Breast epithelium (tissue), 4 donors: ENCODE results near the gene SRPX. TPM values are rescaled to one million over a fixed set of nuclear protein-coding genes. Genes with fewer than 3 reads are reported as not detected.

ENCODE experiments used
- DNase-seq, 2 donors: peaks; one replicate each; pipeline ENCODE4 v3.0.0-alpha.2; 2019; ENCODE audit warnings: low spot score in 2 of 2
- H3K27ac ChIP-seq, 2 donors: fragments of 200-600 bp; sonication (generic) in 1 of 2; one replicate each; pipeline ENCODE4 v1.5.1; 2016 to 2019; ENCODE audit warnings: mild to moderate bottlenecking in 1 of 2
- H3K27me3 ChIP-seq, 2 donors: fragments of 200-600 bp; sonication (generic) in 1 of 2; one replicate each; pipeline versions ENCODE4 v1.5.1 to v1.6.0; 2017 to 2019; ENCODE audit warnings: control low read depth in 1 of 2, mild to moderate bottlenecking in 1 of 2
- H3K36me3 ChIP-seq: fragments of 200-600 bp; one replicate; pipeline ENCODE4 v1.5.1; 2019
- H3K4me1 ChIP-seq, 2 donors: fragments of 200-600 bp; sonication (generic); one replicate each; pipeline ENCODE4 v1.5.1; 2016 to 2019; ENCODE audit warnings: control low read depth in 1 of 2
- H3K4me3 ChIP-seq, 3 donors: fragments of 200-600 bp; sonication (generic); 1 replicate in 2 of 3; 2 replicates in 1 of 3; pipeline ENCODE4 v1.5.1; 2016 to 2019; ENCODE audit warnings: mild to moderate bottlenecking in 3 of 3, moderate library complexity in 2 of 3
- H3K9me3 ChIP-seq, 2 donors: fragments of 200-600 bp; sonication (generic) in 1 of 2; one replicate each; pipeline ENCODE4 v1.5.1; 2016 to 2019; ENCODE audit warnings: control low read depth in 1 of 2
- POLR2A ChIP-seq: fragments of 450-650 bp; IDR thresholded peaks from one replicate; pipeline ENCODE4 v1.6.1; 2016; ENCODE audit warnings: antibody characterized with exemption, mild to moderate bottlenecking, moderate library complexity
- POLR2AphosphoS5 ChIP-seq, 3 donors: sonication (generic); formaldehyde crosslinking; IDR thresholded peaks; one replicate each; pipeline ENCODE4 v1.6.1; 2017; ENCODE audit warnings: antibody characterized with exemption in 3 of 3
- intact Hi-C: fragments of 100-400 bp; cut with DNase I; formaldehyde crosslinking; loops from one replicate; pipeline ENCODE4 v1.15.1; 2023; ENCODE audit warnings: low total_unique reads
- total RNA-seq, 3 donors: library from RNA; depleted of rRNA; stranded (reverse); fragments of >200 nt; gene quantifications; one replicate each; pipeline ENCODE4 v1.1.0, GENCODE V29; 2016
- TF ChIP-seq, protein P1 (sequence below), 3 donors: fragments of 450-650 bp; IDR thresholded peaks; one replicate each; pipeline ENCODE4 v1.5.1; 2016 to 2017; ENCODE audit warnings: antibody characterized with exemption in 3 of 3, mild to moderate bottlenecking in 3 of 3, moderate library complexity in 3 of 3

SRPX gene
- total RNA-seq, 3 donors from 2014 or later = 108 to 415 (median 168) TPM

DNA sequence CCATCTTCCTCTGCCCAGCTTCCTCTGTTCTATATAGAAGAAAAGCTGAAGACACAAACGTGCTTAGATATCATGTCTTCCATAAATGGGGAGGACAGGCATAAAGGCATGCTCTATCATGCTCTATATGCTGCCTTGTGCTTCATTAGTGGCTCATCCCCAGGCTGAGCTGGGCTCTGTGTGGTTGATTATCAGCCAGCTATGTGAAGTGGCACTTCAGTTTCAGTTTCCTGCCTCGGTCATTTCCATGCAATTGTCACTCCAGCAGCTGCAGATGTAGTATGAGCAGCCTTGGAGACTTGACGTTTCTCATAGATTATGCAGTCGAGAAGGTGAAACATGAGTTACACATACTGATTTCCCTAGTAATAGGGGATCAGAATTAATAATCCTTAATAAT, 108.1 kb downstream of the SRPX start:
- H3K9me3 ChIP-seq = peaks cover 0 to 3% of the 10 kb centered on the region in 2 donors
- H3K4me3 ChIP-seq = no peak overlapping the region
- TF ChIP-seq, protein P1, sequence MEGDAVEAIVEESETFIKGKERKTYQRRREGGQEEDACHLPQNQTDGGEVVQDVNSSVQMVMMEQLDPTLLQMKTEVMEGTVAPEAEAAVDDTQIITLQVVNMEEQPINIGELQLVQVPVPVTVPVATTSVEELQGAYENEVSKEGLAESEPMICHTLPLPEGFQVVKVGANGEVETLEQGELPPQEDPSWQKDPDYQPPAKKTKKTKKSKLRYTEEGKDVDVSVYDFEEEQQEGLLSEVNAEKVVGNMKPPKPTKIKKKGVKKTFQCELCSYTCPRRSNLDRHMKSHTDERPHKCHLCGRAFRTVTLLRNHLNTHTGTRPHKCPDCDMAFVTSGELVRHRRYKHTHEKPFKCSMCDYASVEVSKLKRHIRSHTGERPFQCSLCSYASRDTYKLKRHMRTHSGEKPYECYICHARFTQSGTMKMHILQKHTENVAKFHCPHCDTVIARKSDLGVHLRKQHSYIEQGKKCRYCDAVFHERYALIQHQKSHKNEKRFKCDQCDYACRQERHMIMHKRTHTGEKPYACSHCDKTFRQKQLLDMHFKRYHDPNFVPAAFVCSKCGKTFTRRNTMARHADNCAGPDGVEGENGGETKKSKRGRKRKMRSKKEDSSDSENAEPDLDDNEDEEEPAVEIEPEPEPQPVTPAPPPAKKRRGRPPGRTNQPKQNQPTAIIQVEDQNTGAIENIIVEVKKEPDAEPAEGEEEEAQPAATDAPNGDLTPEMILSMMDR (IDR thresholded peaks at IDR 0.05) = no peak
- TF ChIP-seq POLR2AphosphoS5 (IDR thresholded peaks at IDR 0.05) = no peak
- peaks cover 0 to 34% of the 10 kb centered on the region in 2 donors for H3K27me3 ChIP-seq
- no peaks in the 10 kb centered on the region for H3K36me3 ChIP-seq
- H3K27ac ChIP-seq = no peak overlapping the region
- no peaks in the 10 kb centered on the region for H3K4me1 ChIP-seq
- intact Hi-C loops = no loop called here
- DNase-seq = no peak

DNA sequence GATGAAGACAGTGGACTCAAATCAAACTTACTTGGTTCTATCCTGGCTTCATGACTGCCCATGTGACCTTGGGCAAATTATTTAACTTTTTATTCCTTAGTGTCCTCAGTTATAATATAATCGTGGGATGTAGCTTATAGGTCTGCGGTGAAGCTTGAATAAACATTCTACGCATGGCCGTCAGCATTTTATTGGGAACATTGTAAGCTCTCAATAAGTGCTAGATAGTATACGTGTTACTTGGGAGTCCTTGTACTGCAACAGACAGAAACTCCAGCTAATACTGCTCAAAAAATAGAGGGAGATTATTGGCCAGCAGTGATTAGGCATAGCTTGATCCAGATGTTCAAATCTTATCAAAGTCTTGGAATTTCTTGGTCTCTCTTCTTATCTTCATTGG, 109.5 kb downstream of the SRPX start:
- Histone ChIP-seq H3K9me3 (peaks cover 0 to under 1% of the 10 kb centered on the region in 2 donors), H3K4me1 (no peaks in the 10 kb centered on the region), H3K4me3 (no peak overlapping the region), H3K27ac (no peak overlapping the region), H3K36me3 (no peaks in the 10 kb centered on the region), H3K27me3 (peaks cover 0 to 35% of the 10 kb centered on the region in 2 donors)
- TF ChIP-seq, protein P1 (IDR thresholded peaks at IDR 0.05) = no peak
- TF ChIP-seq POLR2A (no peak), POLR2AphosphoS5 (IDR thresholded peaks at IDR 0.05) (no peak)
- intact Hi-C loops = no loop called here
- DNase-seq = no peak

DNA sequence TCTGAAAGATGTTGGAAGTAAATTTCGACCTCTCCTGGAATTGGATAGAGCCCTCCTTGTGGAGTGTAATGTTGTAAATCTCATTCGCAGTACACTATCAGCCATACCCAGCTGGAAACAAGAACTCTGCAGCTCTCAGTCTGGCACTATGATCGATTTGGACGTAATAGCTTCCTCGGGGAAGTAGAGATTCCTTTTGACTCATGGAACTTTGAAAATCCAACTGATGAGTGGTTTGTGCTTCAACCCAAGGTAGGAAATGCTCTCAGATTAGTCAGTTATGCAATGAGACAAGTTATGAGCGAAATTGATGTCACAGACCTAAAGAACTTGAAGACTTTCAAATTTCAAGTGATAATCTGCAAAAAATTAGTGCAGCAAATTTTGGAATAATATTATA, 110.4 kb downstream of the SRPX start:
- H3K4me3 ChIP-seq = no peak overlapping the region
- no peak overlapping the region for H3K27ac ChIP-seq
- no peaks in the 10 kb centered on the region for H3K4me1 ChIP-seq
- intact Hi-C loops = no loop called here
- no peaks in the 10 kb centered on the region for H3K9me3 ChIP-seq
- TF ChIP-seq, protein P1 (IDR thresholded peaks at IDR 0.05) = no peak
- TF ChIP-seq POLR2A (no peak), POLR2AphosphoS5 (IDR thresholded peaks at IDR 0.05) (no peak)
- DNase-seq = no peak
- no peaks in the 10 kb centered on the region for H3K36me3 ChIP-seq
- peaks cover 0 to 35% of the 10 kb centered on the region in 2 donors for H3K27me3 ChIP-seq

DNA sequence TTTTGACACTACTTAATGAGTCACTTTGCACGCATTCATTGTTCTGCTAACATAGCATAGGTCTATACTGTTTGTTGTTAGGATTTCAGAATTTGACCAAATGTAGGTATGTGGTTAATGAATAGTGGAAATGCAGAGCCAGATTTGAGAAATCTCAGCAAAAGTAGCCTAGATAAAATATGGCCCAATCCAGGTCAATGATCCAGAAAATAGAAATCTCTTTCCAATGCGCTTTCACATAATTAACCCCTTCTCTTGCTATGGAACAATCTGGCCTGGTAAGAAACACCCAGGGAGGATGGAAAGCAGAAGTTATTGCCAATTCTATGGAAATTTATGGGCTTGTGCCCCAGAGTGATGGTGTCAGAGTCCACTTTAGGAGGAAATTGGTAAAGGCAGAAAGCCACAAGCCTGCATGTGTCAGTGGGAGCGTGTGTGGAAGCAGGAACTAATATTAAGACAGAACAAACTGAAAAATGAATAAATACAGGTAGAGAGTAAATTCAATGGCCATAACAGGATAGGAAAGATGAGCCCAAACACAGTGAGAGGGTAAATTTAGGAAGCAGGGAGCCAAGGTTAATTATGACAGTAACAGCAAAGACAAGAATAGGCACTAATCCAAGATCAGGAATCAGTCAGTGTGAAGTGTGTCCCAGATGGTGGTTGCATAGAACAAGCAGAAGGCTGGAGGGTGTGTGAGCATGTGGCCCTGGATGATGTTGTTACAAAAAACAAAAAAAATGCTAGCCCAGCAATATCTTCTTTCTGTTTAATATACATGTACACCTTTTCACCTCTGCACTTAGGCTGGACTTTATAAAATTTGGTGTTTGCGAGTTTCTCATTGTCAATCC, 111.4 kb downstream of the SRPX start:
- TF ChIP-seq, protein P1 (IDR thresholded peaks at IDR 0.05) = no peak
- no peak for TF ChIP-seq POLR2A
- TF ChIP-seq POLR2AphosphoS5 (IDR thresholded peaks at IDR 0.05) = no peak
- Histone ChIP-seq H3K27me3 (peaks cover 0 to 35% of the 10 kb centered on the region in 2 donors), H3K36me3 (no peaks in the 10 kb centered on the region), H3K4me1 (no peaks in the 10 kb centered on the region), H3K9me3 (no peaks in the 10 kb centered on the region), H3K27ac (no peak overlapping the region), H3K4me3 (no peak overlapping the region)
- DNase-seq = no peak
- intact Hi-C loops = no loop called here

DNA sequence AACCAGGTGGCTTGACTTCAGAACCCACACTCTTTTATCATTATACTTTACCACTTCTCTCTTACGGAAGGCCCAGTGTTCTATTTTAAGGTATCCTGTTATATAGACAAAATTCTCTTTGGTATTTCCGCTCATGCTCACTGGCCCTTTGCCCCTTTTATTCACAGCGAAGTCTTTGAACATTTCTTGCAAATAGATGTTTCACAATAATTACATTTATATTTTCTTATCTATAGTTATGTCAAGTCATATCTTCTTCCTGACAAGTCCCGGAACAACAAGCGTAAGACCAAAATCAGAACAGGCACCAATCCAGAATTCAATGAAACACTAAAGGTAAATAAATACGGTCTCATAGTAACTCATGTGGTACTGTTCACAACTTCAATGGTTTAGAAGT, 112.3 kb downstream of the SRPX start:
- TF ChIP-seq, protein P1 (IDR thresholded peaks at IDR 0.05) = no peak
- TF ChIP-seq POLR2AphosphoS5 (IDR thresholded peaks at IDR 0.05) (no peak), POLR2A (no peak)
- intact Hi-C loops = no loop called here
- H3K9me3 ChIP-seq = no peaks in the 10 kb centered on the region
- no peak overlapping the region for H3K27ac ChIP-seq
- peaks cover 0 to 31% of the 10 kb centered on the region in 2 donors for H3K27me3 ChIP-seq
- no peak for DNase-seq
- H3K4me1 ChIP-seq = no peaks in the 10 kb centered on the region
- no peak overlapping the region for H3K4me3 ChIP-seq
- no peaks in the 10 kb centered on the region for H3K36me3 ChIP-seq
